Mesenchymal stem cell (in vitro differentiated cells and primary cell): ENCODE results near the gene JAGN1.
A peak's percentile ranks its signal among the peaks of the same experiment; 100 is the strongest.

ENCODE experiments used
- DNase-seq: peaks from one replicate; pipeline ENCODE4 v3.0.0-alpha.2; 2013
- H2AFZ ChIP-seq: one replicate; pipeline ENCODE4 v1.6.1; 2013; ENCODE audit warnings: low read depth, mild to moderate bottlenecking, control low read depth, inconsistent platforms, low read length, moderate library complexity
- H2AK5ac ChIP-seq: 2 replicates; pipeline ENCODE4 v1.6.1; 2013; ENCODE audit warnings: low read length, moderate library complexity, mild to moderate bottlenecking, inconsistent platforms; ENCODE audit not compliant: severe bottlenecking
- H2BK120ac ChIP-seq: one replicate; pipeline ENCODE4 v1.6.1; 2013; ENCODE audit warnings: low read depth, mild to moderate bottlenecking, inconsistent platforms, low read length, moderate library complexity
- H2BK12ac ChIP-seq, 2 experiments: one replicate each; pipeline ENCODE4 v1.6.1; 2013; ENCODE audit warnings: inconsistent platforms in 2 of 2, low read length in 2 of 2, mild to moderate bottlenecking in 2 of 2, moderate library complexity in 2 of 2, control low read depth in 1 of 2
- H2BK15ac ChIP-seq: one replicate; pipeline ENCODE4 v1.6.1; 2013; ENCODE audit warnings: mild to moderate bottlenecking, low read depth, inconsistent platforms; ENCODE audit not compliant: poor library complexity, severe bottlenecking
- H2BK5ac ChIP-seq: 2 replicates; pipeline ENCODE4 v1.6.1; 2013; ENCODE audit warnings: low read depth, mild to moderate bottlenecking, low read length, control low read depth, inconsistent platforms; ENCODE audit not compliant: poor library complexity, severe bottlenecking
- H3K14ac ChIP-seq, 2 experiments: one replicate each; pipeline ENCODE4 v1.6.1; 2013; ENCODE audit warnings: inconsistent platforms in 2 of 2, low read length in 2 of 2, control low read depth in 1 of 2, mild to moderate bottlenecking in 1 of 2, moderate library complexity in 1 of 2
- H3K18ac ChIP-seq, 2 experiments: one replicate each; pipeline ENCODE4 v1.6.1; 2013; ENCODE audit warnings: inconsistent platforms in 2 of 2, low read length in 2 of 2, control low read depth in 1 of 2, low read depth in 1 of 2, mild to moderate bottlenecking in 1 of 2
- H3K23ac ChIP-seq, 2 experiments: one replicate each; pipeline ENCODE4 v1.6.1; 2013; ENCODE audit warnings: inconsistent platforms in 2 of 2, low read length in 2 of 2, mild to moderate bottlenecking in 2 of 2, moderate library complexity in 2 of 2, control low read depth in 1 of 2
- H3K27ac ChIP-seq: 2 replicates; pipeline ENCODE4 v1.5.1; 2013; ENCODE audit warnings: mild to moderate bottlenecking, moderate library complexity, low read length, control low read depth, inconsistent platforms; ENCODE audit not compliant: poor library complexity, severe bottlenecking
- H3K27me3 ChIP-seq, 2 experiments: 2 replicates each; pipeline versions ENCODE4 v1.6.1 to v1.7.0; 2013; ENCODE audit warnings: low read length in 2 of 2, mild to moderate bottlenecking in 2 of 2, moderate library complexity in 2 of 2, control low read depth in 1 of 2, inconsistent platforms in 1 of 2; ENCODE audit not compliant: control insufficient read depth in 1 of 2, insufficient read depth in 1 of 2
- H3K36me3 ChIP-seq, 2 experiments: 2 replicates each; pipeline versions ENCODE4 v1.6.1 to v1.7.0; 2013; ENCODE audit warnings: low read length in 2 of 2, control low read depth in 1 of 2, inconsistent platforms in 1 of 2, low read depth in 1 of 2, mild to moderate bottlenecking in 1 of 2; ENCODE audit not compliant: insufficient read depth in 2 of 2, control insufficient read depth in 1 of 2
- H3K4ac ChIP-seq, 2 experiments: one replicate each; pipeline ENCODE4 v1.6.1; 2013; ENCODE audit warnings: inconsistent platforms in 2 of 2, low read length in 2 of 2, mild to moderate bottlenecking in 2 of 2, moderate library complexity in 2 of 2, control low read depth in 1 of 2, low read depth in 1 of 2
- H3K4me1 ChIP-seq: 2 replicates; pipeline ENCODE4 v1.6.1; 2013; ENCODE audit warnings: low read depth, low read length, control low read depth; ENCODE audit not compliant: control insufficient read depth, insufficient read depth
- H3K4me2 ChIP-seq: 2 replicates; pipeline ENCODE4 v1.6.1; 2013; ENCODE audit warnings: low read length, mild to moderate bottlenecking, inconsistent platforms; ENCODE audit not compliant: poor library complexity, severe bottlenecking
- H3K4me3 ChIP-seq, 2 experiments: 2 replicates each; pipeline versions ENCODE4 v1.5.1 to v1.7.0; 2013; ENCODE audit warnings: low read length in 2 of 2, mild to moderate bottlenecking in 2 of 2, control low read depth in 1 of 2, low read depth in 1 of 2; ENCODE audit not compliant: insufficient read depth in 1 of 2
- H3K79me1 ChIP-seq: replicated peaks from 2 replicates; pipeline ENCODE4 v1.6.1; 2013; ENCODE audit warnings: mild to moderate bottlenecking, control low read depth, low read length, inconsistent platforms; ENCODE audit not compliant: poor library complexity, severe bottlenecking
- H3K9ac ChIP-seq: 2 replicates; pipeline ENCODE4 v1.7.0; 2013; ENCODE audit warnings: mild to moderate bottlenecking, low read length, moderate library complexity
- H3K9me3 ChIP-seq: 2 replicates; pipeline ENCODE4 v1.7.0; 2013; ENCODE audit warnings: mild to moderate bottlenecking, low read length; ENCODE audit not compliant: control insufficient read depth
- H4K8ac ChIP-seq: one replicate; pipeline ENCODE4 v1.6.1; 2013; ENCODE audit warnings: inconsistent platforms, mild to moderate bottlenecking, low read length, moderate library complexity
- H4K91ac ChIP-seq: one replicate; pipeline ENCODE4 v1.6.1; 2013; ENCODE audit warnings: mild to moderate bottlenecking, low read length, inconsistent platforms
- WGBS: methylation state at CpG from one replicate; pipeline ENCODE4 v1.1.7; 2013; ENCODE audit warnings: mixed read lengths; 5-methylcytosine and 5-hydroxymethylcytosine counted together

Gene JAGN1

DNA sequence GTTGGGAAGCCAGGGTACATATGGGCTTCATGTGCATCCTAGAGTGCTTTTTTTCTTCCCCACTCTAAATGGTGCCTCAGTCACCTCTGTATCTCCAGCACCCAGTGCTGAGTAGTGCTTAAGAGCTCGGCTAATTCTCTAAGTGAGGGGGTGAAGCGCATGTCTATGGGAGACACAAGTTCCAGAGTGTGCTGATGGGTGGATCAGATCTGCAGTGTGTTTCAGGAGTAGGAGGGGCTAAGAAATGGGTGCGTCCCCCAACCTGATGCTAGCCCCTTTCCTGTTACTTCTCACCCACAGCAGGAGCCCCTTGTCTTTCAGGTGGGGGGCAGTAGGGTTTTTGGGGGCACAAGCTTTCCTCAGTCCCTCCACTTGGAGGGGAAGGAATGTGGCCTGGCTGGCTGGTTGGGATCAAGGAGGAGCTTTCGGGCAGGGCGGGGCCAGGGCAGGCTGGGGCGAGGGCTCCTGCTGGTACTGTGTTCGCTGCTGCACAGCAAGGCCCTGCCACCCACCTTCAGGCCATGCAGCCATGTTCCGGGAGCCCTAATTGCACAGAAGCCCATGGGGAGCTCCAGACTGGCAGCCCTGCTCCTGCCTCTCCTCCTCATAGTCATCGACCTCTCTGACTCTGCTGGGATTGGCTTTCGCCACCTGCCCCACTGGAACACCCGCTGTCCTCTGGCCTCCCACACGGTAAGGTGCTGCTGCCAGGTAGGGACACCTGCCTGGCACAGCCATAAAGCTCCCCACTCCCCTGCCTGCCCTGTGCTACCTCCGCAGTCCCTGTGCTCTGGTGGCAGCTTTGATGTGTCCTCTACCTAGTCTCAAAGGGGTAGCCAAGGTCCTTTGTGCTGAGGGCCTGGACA lies 12.2 kb downstream of the JAGN1 start, which contains the start of gene IL17RE:
Gene IL17RE, plus strand, starts transcription at position 477 of the 866 bp plus-strand sequence. Its CDS starts 85 bp downstream, at position 562.
- Histone ChIP-seq H3K23ac (no peak within 1 kb of the TSS), H3K27ac (no peak within 1 kb of the TSS), H4K91ac (peak within 1 kb of the TSS; percentile 97), H2BK15ac (peak within 1 kb of the TSS; percentile 77), H3K4me1 (peaks cover 19% of the 10 kb centered on the region), H2AFZ (peak within 1 kb of the TSS; percentile 42), H2BK5ac (no peak within 1 kb of the TSS), H2BK12ac (peak within 1 kb of the TSS; percentile 78 to 99), H3K18ac (peak within 1 kb of the TSS; percentile 67), H3K27me3 (no peaks in the 10 kb centered on the region), H3K14ac (peak within 1 kb of the TSS in 1 of 2 experiments; percentile 91), H3K4ac (peak within 1 kb of the TSS; percentile 17 to 88), H2AK5ac (peak within 1 kb of the TSS; percentile 66), H2BK120ac (no peak within 1 kb of the TSS), H3K9ac (peak within 1 kb of the TSS; percentile 73), H4K8ac (peak within 1 kb of the TSS; percentile 95), H3K4me3 (peak within 1 kb of the TSS in 1 of 2 experiments; percentile 68), H3K9me3 (no peaks in the 10 kb centered on the region), H3K4me2 (no peak within 1 kb of the TSS), H3K79me1 (peaks cover 2% of the 10 kb centered on the region), H3K36me3 (no peaks in the 10 kb centered on the region)
- WGBS = 61% methylated on average over 12 of the region's 13 CpGs
- no peak for DNase-seq

DNA sequence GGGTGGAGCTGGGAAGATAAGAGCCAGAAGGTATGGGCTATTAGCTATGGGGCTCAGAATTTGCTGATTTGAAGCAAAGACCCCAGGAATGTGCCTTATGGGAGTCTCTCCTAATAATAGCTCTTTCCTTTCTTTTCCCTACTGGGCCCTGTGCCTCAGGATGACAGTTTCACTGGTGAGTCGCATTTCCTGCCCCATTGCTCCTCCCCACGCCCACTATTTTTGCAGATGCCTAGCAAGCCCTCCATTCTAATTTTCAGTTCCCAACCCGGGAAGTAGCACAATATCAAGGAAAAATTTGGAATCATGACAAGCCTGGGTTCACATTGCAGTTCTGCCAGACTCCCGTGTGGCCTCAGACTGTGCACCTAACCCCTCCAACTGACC lies 12.8 kb downstream of the JAGN1 start:
- Histone ChIP-seq H2BK12ac (peak overlapping the region; percentile 78 to 99), H3K4me3 (peak overlapping the region in 1 of 2 experiments; percentile 68), H3K23ac (no peak overlapping the region), H3K14ac (no peak overlapping the region), H2BK120ac (no peak overlapping the region), H3K9me3 (no peaks in the 10 kb centered on the region), H3K36me3 (no peaks in the 10 kb centered on the region), H3K4me2 (no peak overlapping the region), H3K18ac (peak overlapping the region in 1 of 2 experiments; percentile 67), H3K27ac (no peak overlapping the region), H3K4me1 (peaks cover 17% of the 10 kb centered on the region), H3K9ac (peak overlapping the region; percentile 73), H4K91ac (peak overlapping the region; percentile 97), H2BK5ac (no peak overlapping the region), H2BK15ac (peak overlapping the region; percentile 77), H3K4ac (peak overlapping the region; percentile 17 to 88), H2AFZ (no peak overlapping the region), H4K8ac (peak overlapping the region; percentile 95), H2AK5ac (peak overlapping the region; percentile 66), H3K79me1 (peaks cover 2% of the 10 kb centered on the region), H3K27me3 (no peaks in the 10 kb centered on the region)
- WGBS = 42% methylated on average over 4 of the region's 4 CpGs
- peak; percentile 55 for DNase-seq

DNA sequence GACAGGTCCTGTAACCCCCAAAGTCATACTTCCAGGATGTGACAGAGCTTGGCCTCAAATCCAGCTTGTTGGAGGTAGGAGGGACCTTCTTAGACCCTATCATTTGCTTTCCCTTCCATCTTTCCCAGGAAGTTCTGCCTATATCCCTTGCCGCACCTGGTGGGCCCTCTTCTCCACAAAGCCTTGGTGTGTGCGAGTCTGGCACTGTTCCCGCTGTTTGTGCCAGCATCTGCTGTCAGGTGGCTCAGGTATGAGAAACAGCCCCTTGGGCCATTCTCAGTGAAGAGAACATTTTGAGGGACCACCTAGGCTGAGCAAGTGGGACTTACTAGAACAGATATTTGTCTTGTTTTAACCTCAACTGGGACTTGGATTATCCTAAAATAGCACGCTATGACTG lies 13.5 kb downstream of the JAGN1 start:
- Histone ChIP-seq H4K8ac (no peak overlapping the region), H2BK15ac (no peak overlapping the region), H3K36me3 (no peaks in the 10 kb centered on the region), H3K79me1 (peaks cover under 1% of the 10 kb centered on the region), H3K14ac (no peak overlapping the region), H2BK12ac (peak overlapping the region in 1 of 2 experiments; percentile 21), H4K91ac (no peak overlapping the region), H3K27ac (no peak overlapping the region), H3K4me3 (no peak overlapping the region), H3K9me3 (no peaks in the 10 kb centered on the region), H3K27me3 (no peaks in the 10 kb centered on the region), H2AK5ac (peak overlapping the region; percentile 44), H3K4me1 (peaks cover 10% of the 10 kb centered on the region), H2BK5ac (no peak overlapping the region), H2AFZ (no peak overlapping the region), H2BK120ac (no peak overlapping the region), H3K23ac (no peak overlapping the region), H3K9ac (no peak overlapping the region), H3K4me2 (no peak overlapping the region), H3K18ac (no peak overlapping the region), H3K4ac (no peak overlapping the region)
- no peak for DNase-seq
- 94% methylated on average over 3 of the region's 4 CpGs for WGBS

DNA sequence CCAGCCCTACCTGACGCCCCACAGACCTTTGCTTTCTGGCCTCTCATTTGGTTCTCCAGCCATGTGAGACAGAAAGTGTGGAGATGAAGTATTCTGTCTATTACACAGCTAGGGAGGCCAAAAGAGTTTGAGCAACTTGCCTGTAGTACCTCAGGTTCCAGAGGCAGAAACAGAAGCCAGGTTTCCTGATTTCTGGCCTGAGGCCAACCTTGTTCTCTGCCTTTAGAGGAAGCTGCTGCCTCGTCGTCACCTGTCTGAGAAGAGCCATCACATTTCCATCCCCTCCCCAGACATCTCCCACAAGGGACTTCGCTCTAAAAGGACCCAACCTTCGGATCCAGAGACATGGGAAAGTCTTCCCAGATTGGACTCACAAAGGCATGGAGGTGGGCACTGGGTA lies 16.1 kb downstream of the JAGN1 start:
- H4K8ac ChIP-seq = no peak overlapping the region
- no peaks in the 10 kb centered on the region for H3K79me1 ChIP-seq
- H4K91ac ChIP-seq = no peak overlapping the region
- H3K36me3 ChIP-seq = no peaks in the 10 kb centered on the region
- H2BK15ac ChIP-seq = no peak overlapping the region
- no peak overlapping the region for H2BK5ac ChIP-seq
- no peak overlapping the region for H3K4ac ChIP-seq
- H3K4me2 ChIP-seq = no peak overlapping the region
- no peak overlapping the region for H3K27ac ChIP-seq
- no peak overlapping the region for H3K9ac ChIP-seq
- no peak overlapping the region for H2BK120ac ChIP-seq
- WGBS = 93% methylated on average over 5 of the region's 5 CpGs
- H3K18ac ChIP-seq = no peak overlapping the region
- no peak overlapping the region for H3K23ac ChIP-seq
- H2BK12ac ChIP-seq = no peak overlapping the region
- H3K4me3 ChIP-seq = no peak overlapping the region
- no peak for DNase-seq
- no peak overlapping the region for H3K14ac ChIP-seq
- H2AFZ ChIP-seq = no peak overlapping the region
- H2AK5ac ChIP-seq = no peak overlapping the region
- H3K9me3 ChIP-seq = no peaks in the 10 kb centered on the region
- H3K27me3 ChIP-seq = no peaks in the 10 kb centered on the region
- H3K4me1 ChIP-seq = peaks cover 12% of the 10 kb centered on the region
